ENCODE data around the gene TDRD12. TPM values are rescaled to one million over a fixed set of nuclear protein-coding genes. Genes with fewer than 3 reads are reported as not detected.
A peak's percentile ranks its signal among the peaks of the same experiment; 100 is the strongest.

Gene TDRD12
- total and polyA plus RNA-seq, 2 of the 13 experiments (the other 11 are each of a cell fraction or from before 2014, with no cell fraction given) = 0.03 to 0.40 TPM

DNA sequence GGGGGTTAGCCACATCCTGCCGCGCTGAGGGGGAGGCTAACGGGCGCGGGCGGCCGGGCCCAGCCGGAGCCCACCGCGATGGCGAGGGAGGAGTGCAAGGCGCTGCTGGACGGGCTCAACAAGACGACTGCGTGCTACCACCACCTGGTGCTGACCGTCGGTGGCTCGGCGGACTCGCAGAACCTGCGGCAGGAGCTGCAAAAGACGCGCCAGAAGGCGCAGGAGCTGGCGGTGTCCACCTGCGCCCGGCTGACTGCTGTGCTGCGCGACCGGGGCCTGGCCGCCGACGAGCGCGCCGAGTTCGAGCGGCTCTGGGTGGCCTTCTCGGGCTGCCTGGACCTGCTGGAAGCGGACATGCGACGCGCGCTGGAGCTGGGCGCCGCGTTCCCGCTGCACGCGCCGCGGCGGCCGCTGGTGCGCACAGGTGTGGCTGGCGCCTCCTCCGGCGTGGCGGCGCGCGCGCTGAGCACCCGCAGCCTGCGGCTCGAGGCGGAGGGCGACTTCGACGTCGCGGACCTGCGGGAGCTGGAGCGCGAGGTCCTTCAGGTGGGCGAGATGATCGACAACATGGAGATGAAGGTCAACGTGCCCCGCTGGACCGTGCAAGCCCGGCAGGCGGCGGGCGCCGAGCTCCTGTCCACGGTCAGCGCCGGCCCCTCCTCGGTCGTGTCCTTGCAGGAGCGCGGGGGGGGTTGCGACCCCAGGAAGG lies 43.2 kb upstream of the TDRD12 start (continued):
- no peak for TF ChIP-seq SRSF4 (IDR thresholded peaks at IDR 0.05; ENCODE audit: low read depth, low read length, poor library complexity, severe bottlenecking)
- TF ChIP-seq TFDP1 (CRISPR knock-in tag; IDR thresholded peaks at IDR 0.05; ENCODE audit: borderline replicate concordance) = peak; percentile 39; the same call in 1 of the 2 replicates
- no peak for TF ChIP-seq ISL2 (CRISPR knock-in tag; IDR thresholded peaks at IDR 0.05)
- no peak for TF ChIP-seq HIVEP1 (CRISPR knock-in tag; IDR thresholded peaks at IDR 0.05)
- no peak for TF ChIP-seq HMGXB4 (CRISPR knock-in tag; IDR thresholded peaks at IDR 0.05; ENCODE audit: borderline replicate concordance in 1 of 2, low read depth in 1 of 2)
- TF ChIP-seq, protein P1, sequence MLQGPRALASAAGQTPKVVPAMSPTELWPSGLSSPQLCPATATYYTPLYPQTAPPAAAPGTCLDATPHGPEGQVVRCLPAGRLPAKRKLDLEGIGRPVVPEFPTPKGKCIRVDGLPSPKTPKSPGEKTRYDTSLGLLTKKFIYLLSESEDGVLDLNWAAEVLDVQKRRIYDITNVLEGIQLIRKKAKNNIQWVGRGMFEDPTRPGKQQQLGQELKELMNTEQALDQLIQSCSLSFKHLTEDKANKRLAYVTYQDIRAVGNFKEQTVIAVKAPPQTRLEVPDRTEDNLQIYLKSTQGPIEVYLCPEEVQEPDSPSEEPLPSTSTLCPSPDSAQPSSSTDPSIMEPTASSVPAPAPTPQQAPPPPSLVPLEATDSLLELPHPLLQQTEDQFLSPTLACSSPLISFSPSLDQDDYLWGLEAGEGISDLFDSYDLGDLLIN (CRISPR knock-in tag; IDR thresholded peaks at IDR 0.05; ENCODE audit: borderline replicate concordance) = no peak
- no peak for TF ChIP-seq TIGD3 (CRISPR knock-in tag; IDR thresholded peaks at IDR 0.05; ENCODE audit: borderline replicate concordance)
- TF ChIP-seq MAX (IDR thresholded peaks at IDR 0.05) = peak; percentile 64
- TF ChIP-seq, protein P2, sequence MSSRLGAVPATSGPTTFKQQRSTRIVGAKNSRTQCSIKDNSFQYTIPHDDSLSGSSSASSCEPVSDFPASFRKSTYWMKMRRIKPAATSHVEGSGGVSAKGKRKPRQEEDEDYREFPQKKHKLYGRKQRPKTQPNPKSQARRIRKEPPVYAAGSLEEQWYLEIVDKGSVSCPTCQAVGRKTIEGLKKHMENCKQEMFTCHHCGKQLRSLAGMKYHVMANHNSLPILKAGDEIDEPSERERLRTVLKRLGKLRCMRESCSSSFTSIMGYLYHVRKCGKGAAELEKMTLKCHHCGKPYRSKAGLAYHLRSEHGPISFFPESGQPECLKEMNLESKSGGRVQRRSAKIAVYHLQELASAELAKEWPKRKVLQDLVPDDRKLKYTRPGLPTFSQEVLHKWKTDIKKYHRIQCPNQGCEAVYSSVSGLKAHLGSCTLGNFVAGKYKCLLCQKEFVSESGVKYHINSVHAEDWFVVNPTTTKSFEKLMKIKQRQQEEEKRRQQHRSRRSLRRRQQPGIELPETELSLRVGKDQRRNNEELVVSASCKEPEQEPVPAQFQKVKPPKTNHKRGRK (CRISPR knock-in tag; IDR thresholded peaks at IDR 0.05) = no peak
- TF ChIP-seq, protein P3, sequence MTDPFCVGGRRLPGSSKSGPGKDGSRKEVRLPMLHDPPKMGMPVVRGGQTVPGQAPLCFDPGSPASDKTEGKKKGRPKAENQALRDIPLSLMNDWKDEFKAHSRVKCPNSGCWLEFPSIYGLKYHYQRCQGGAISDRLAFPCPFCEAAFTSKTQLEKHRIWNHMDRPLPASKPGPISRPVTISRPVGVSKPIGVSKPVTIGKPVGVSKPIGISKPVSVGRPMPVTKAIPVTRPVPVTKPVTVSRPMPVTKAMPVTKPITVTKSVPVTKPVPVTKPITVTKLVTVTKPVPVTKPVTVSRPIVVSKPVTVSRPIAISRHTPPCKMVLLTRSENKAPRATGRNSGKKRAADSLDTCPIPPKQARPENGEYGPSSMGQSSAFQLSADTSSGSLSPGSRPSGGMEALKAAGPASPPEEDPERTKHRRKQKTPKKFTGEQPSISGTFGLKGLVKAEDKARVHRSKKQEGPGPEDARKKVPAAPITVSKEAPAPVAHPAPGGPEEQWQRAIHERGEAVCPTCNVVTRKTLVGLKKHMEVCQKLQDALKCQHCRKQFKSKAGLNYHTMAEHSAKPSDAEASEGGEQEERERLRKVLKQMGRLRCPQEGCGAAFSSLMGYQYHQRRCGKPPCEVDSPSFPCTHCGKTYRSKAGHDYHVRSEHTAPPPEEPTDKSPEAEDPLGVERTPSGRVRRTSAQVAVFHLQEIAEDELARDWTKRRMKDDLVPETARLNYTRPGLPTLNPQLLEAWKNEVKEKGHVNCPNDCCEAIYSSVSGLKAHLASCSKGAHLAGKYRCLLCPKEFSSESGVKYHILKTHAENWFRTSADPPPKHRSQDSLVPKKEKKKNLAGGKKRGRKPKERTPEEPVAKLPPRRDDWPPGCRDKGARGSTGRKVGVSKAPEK (CRISPR knock-in tag; IDR thresholded peaks at IDR 0.05; ENCODE audit: borderline replicate concordance) = 0 out of 2 replicates have a peak, but pooled peaks have one; percentile 43
- TF ChIP-seq REXO4 (CRISPR knock-in tag; IDR thresholded peaks at IDR 0.05; ENCODE audit: borderline replicate concordance) = no peak
- TF ChIP-seq SNRNP70 (IDR thresholded peaks at IDR 0.05; ENCODE audit: low read depth, low read length) = no peak
- 0 out of 2 replicates have a peak, but pooled peaks have one; percentile 39 for TF ChIP-seq ZSCAN25 (CRISPR knock-in tag; IDR thresholded peaks at IDR 0.05)
- TF ChIP-seq U2AF1 (optimal IDR thresholded peaks at IDR 0.05; ENCODE audit: low read depth, low read length) = no peak
- TF ChIP-seq PBX3 (CRISPR knock-in tag; IDR thresholded peaks at IDR 0.05; ENCODE audit: borderline replicate concordance) = no peak

Measured in HepG2 (cell line).